KMS-11 (cell line): ENCODE data around the gene HRC.

Experiments used
- H2AFZ ChIP-seq: fragments of 200-600 bp; sonication (generic); 2 replicates; pipeline ENCODE4 v1.6.1; 2016; ENCODE audit warnings: antibody characterized with exemption, mixed run types, low read depth
- H3K27ac ChIP-seq: fragments of 200-600 bp; sonication (generic); 2 replicates; pipeline ENCODE4 v1.6.1; 2016; ENCODE audit warnings: mild to moderate bottlenecking, mixed run types
- H3K27me3 ChIP-seq: fragments of 200-600 bp; sonication (generic); 2 replicates; pipeline ENCODE4 v1.6.1; 2017; ENCODE audit warnings: mild to moderate bottlenecking, low read depth, mixed run types, moderate library complexity; ENCODE audit not compliant: insufficient read depth
- H3K36me3 ChIP-seq: fragments of 200-600 bp; sonication (generic); 2 replicates; pipeline ENCODE4 v1.6.1; 2017; ENCODE audit warnings: mild to moderate bottlenecking, mixed run types; ENCODE audit not compliant: insufficient read depth
- H3K4me1 ChIP-seq: fragments of 200-600 bp; sonication (generic); 2 replicates; pipeline ENCODE4 v1.6.1; 2016; ENCODE audit warnings: mild to moderate bottlenecking, low read depth, mixed run types; ENCODE audit not compliant: poor library complexity, severe bottlenecking
- H3K4me2 ChIP-seq: fragments of 200-600 bp; sonication (generic); 2 replicates; pipeline ENCODE4 v1.7.0; 2016; ENCODE audit warnings: mild to moderate bottlenecking, mixed run types
- H3K4me3 ChIP-seq: fragments of 200-600 bp; sonication (generic); IDR thresholded peaks from 2 replicates; pipeline ENCODE4 v1.6.1; 2017; ENCODE audit warnings: low read depth, low read length, mixed read lengths; ENCODE audit not compliant: insufficient read depth
- H3K79me2 ChIP-seq: fragments of 200-600 bp; sonication (generic); 2 replicates; pipeline ENCODE4 v1.6.1; 2016; ENCODE audit warnings: low read depth, mixed run types; ENCODE audit not compliant: insufficient read depth
- H3K9ac ChIP-seq: fragments of 200-600 bp; sonication (generic); 2 replicates; pipeline ENCODE4 v1.6.1; 2016; ENCODE audit warnings: mild to moderate bottlenecking, mixed run types
- H4K20me1 ChIP-seq: fragments of 200-600 bp; sonication (generic); 2 replicates; pipeline ENCODE4 v1.6.1; 2016; ENCODE audit warnings: mild to moderate bottlenecking, mixed run types; ENCODE audit not compliant: insufficient read depth
- TF ChIP-seq, protein P1 (sequence below): fragments of 200-600 bp; sonication (generic); conservative IDR thresholded peaks from 2 replicates; pipeline ENCODE4 v1.6.1; 2017; ENCODE audit warnings: low read depth, mild to moderate bottlenecking, antibody characterized with exemption, low read length, moderate library complexity, mixed read lengths

The HRC gene

DNA sequence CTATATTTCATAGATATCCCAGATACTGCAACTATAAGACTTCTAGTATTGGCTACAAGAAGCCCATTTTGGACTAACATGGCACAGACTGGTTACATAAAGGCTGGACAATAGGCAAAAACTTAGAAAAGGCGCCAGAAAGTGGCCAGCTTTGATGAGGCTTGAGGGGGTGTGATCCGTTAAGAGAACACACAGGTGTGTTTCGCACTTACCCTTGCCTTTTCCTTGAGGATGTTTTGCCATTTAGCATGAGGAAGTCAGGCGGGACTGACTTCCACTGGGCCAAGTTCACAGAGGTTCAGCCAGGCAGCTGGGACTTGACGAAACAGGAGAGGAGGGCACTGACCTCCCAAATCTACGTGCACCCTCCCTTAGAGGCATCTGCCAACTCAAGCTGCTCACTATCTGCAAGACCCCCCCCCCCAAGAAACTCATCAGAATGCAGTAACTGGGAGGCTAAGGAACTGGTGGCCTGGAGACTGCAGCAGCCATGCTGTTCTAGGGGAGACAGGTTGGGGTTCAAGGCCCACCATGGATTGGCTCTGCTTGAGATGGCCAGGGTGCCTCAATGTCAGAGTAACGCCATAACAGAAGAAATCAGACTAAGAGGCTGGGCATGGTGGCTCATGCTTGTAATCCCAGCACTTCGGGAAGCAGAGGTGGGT, 45.5 kb downstream of the HRC start:
- Histone ChIP-seq H4K20me1 (no peaks in the 10 kb centered on the region), H3K9ac (no peak overlapping the region), H3K36me3 (no peaks in the 10 kb centered on the region; the same call in 1 of the 2 replicates), H3K4me3 (no peak overlapping the region), H3K4me2 (no peak overlapping the region), H3K27ac (no peak overlapping the region), H2AFZ (no peak overlapping the region), H3K4me1 (peaks cover 10% of the 10 kb centered on the region), H3K27me3 (no peaks in the 10 kb centered on the region), H3K79me2 (no peaks in the 10 kb centered on the region)
- TF ChIP-seq, protein P1, sequence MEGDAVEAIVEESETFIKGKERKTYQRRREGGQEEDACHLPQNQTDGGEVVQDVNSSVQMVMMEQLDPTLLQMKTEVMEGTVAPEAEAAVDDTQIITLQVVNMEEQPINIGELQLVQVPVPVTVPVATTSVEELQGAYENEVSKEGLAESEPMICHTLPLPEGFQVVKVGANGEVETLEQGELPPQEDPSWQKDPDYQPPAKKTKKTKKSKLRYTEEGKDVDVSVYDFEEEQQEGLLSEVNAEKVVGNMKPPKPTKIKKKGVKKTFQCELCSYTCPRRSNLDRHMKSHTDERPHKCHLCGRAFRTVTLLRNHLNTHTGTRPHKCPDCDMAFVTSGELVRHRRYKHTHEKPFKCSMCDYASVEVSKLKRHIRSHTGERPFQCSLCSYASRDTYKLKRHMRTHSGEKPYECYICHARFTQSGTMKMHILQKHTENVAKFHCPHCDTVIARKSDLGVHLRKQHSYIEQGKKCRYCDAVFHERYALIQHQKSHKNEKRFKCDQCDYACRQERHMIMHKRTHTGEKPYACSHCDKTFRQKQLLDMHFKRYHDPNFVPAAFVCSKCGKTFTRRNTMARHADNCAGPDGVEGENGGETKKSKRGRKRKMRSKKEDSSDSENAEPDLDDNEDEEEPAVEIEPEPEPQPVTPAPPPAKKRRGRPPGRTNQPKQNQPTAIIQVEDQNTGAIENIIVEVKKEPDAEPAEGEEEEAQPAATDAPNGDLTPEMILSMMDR: no peak

DNA sequence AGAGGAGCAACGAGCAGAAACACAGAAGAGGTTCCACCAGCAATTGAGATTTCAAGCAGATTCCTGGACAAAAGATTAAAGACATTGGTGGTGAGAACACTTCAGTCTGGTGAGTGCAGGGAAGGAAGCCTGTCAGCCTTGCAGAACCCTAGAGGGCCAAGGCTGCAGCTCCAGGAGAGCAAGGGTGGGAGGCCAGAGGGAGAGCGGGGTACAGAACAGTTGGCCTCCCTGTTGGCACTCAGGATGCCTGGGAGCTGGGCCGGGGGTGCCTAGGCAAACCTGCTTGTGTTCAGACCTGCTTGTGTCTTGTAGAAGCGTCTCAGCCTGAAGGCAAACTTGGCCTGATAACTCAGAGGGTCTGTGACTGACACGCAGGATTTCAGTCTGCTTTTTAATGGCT, 46.1 kb downstream of the HRC start:
- no peaks in the 10 kb centered on the region for H4K20me1 ChIP-seq
- TF ChIP-seq, protein P1: no peak
- H3K4me2 ChIP-seq: no peak overlapping the region
- no peak overlapping the region for H3K9ac ChIP-seq
- H3K27ac ChIP-seq: no peak overlapping the region
- H3K4me1 ChIP-seq: peaks cover 10% of the 10 kb centered on the region
- no peaks in the 10 kb centered on the region for H3K27me3 ChIP-seq
- H3K36me3 ChIP-seq: no peaks in the 10 kb centered on the region; the same call in 1 of the 2 replicates
- H3K79me2 ChIP-seq: no peaks in the 10 kb centered on the region
- H3K4me3 ChIP-seq: no peak overlapping the region
- no peak overlapping the region for H2AFZ ChIP-seq

DNA sequence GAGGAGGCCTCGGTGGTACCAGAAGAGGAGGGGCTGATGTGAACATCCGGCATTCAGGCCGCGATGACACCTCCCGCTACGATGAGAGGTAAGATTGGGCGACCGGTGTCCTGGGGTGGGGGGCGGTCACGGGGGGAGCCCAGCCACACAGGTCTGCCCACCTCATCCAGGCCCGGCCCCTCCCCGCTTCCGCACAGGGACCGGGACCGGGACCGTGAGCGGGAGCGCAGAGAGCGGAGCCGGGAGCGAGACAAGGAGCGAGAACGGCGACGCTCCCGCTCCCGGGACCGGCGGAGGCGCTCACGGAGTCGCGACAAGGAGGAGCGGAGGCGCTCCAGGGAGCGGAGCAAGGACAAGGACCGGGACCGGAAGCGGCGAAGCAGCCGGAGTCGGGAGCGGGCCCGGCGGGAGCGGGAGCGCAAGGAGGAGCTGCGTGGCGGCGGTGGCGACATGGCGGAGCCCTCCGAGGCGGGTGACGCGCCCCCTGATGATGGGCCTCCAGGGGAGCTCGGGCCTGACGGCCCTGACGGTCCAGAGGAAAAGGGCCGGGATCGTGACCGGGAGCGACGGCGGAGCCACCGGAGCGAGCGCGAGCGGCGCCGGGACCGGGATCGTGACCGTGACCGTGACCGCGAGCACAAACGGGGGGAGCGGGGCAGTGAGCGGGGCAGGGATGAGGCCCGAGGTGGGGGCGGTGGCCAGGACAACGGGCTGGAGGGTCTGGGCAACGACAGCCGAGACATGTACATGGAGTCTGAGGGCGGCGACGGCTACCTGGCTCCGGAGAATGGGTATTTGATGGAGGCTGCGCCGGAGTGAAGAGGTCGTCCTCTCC, 47.4 kb downstream of the HRC start:
- Histone ChIP-seq H4K20me1 (no peaks in the 10 kb centered on the region), H3K4me2 (no peak overlapping the region), H3K4me1 (no peaks in the 10 kb centered on the region), H2AFZ (no peak overlapping the region), H3K36me3 (no peaks in the 10 kb centered on the region; the same call in 1 of the 2 replicates), H3K27ac (no peak overlapping the region), H3K9ac (no peak overlapping the region), H3K79me2 (no peaks in the 10 kb centered on the region), H3K4me3 (no peak overlapping the region), H3K27me3 (no peaks in the 10 kb centered on the region)
- TF ChIP-seq, protein P1: no peak

DNA sequence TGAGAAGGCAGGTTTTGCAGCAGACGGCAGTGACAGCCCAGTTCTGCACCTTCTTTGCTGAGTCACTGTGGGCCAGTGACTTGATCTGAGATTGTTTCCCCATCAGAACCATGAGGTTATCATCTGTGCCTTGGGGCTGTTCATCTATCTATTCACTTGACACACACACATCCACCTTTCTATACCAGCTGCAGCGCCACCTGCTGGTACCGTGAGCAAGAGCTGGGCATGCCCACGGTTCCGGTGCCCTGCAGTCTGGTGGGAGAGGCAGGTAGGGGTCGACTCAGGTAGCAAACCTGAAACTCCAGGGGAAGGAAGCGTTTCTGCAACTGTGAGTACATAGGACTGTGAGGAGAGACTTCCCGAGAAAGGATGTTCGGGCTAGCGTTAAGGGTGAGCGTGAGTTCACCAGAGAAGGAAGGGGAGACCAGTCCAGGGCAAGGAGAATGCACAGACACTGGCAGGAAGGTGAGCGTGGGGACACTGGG, 48.5 kb downstream of the HRC start:
- Histone ChIP-seq H3K9ac (no peak overlapping the region), H3K27me3 (no peaks in the 10 kb centered on the region), H3K4me3 (no peak overlapping the region), H4K20me1 (no peaks in the 10 kb centered on the region), H3K4me1 (no peaks in the 10 kb centered on the region), H3K36me3 (no peaks in the 10 kb centered on the region; the same call in 1 of the 2 replicates), H3K79me2 (no peaks in the 10 kb centered on the region), H3K4me2 (no peak overlapping the region), H2AFZ (no peak overlapping the region), H3K27ac (no peak overlapping the region)
- TF ChIP-seq, protein P1: peak; percentile 79
